Ascending aorta (tissue), 2 donors: ENCODE data around the gene TTC3. TPM values are rescaled to one million over a fixed set of nuclear protein-coding genes. Genes with fewer than 3 reads are reported as not detected.

Source experiments
- DNase-seq, 2 donors: peaks; one replicate each; pipeline ENCODE4 v3.0.0-alpha.2; 2019; ENCODE audit warnings: low spot score in 2 of 2
- H3K27ac ChIP-seq, 2 donors: fragments of 200-600 bp; sonication (generic); one replicate each; pipeline ENCODE4 v1.5.1; 2016 to 2017; ENCODE audit warnings: mild to moderate bottlenecking in 1 of 2
- H3K27me3 ChIP-seq: fragments of 200-600 bp; sonication (generic); one replicate; pipeline ENCODE4 v1.5.1; 2017
- H3K36me3 ChIP-seq, 2 donors: fragments of 200-600 bp; sonication (generic); one replicate each; pipeline ENCODE4 v1.5.1; 2016
- H3K4me1 ChIP-seq, 2 donors: fragments of 200-600 bp; sonication (generic); one replicate each; pipeline ENCODE4 v1.5.1; 2016 to 2017; ENCODE audit warnings: mild to moderate bottlenecking in 1 of 2
- H3K4me3 ChIP-seq, 2 donors: fragments of 200-600 bp; sonication (generic); one replicate each; pipeline ENCODE4 v1.5.1; 2016 to 2017; ENCODE audit warnings: mild to moderate bottlenecking in 1 of 2
- H3K9me3 ChIP-seq, 2 donors: fragments of 200-600 bp; sonication (generic); one replicate each; pipeline ENCODE4 v1.5.1; 2016
- intact Hi-C: fragments of 100-400 bp; cut with DNase I; formaldehyde crosslinking; loops from one replicate; pipeline ENCODE4 v1.15.1; 2023
- total RNA-seq: library from RNA; depleted of rRNA; stranded (reverse); fragments of >200 nt; gene quantifications from one replicate; pipeline ENCODE4 v1.1.0, GENCODE V29; 2016
- TF ChIP-seq, protein P1 (sequence below), 3 experiments: fragments of 200-600 bp in 2 of 3; fragments of 450-650 bp in 1 of 3; sonication (generic) in 2 of 3; IDR thresholded peaks; one replicate each; pipeline ENCODE4 v1.5.1; 2016 to 2019; ENCODE audit warnings: antibody characterized with exemption in 3 of 3, mild to moderate bottlenecking in 1 of 3, moderate library complexity in 1 of 3

The TTC3 gene
- total RNA-seq, 1 donor from 2014 or later, result 70.7 TPM

DNA sequence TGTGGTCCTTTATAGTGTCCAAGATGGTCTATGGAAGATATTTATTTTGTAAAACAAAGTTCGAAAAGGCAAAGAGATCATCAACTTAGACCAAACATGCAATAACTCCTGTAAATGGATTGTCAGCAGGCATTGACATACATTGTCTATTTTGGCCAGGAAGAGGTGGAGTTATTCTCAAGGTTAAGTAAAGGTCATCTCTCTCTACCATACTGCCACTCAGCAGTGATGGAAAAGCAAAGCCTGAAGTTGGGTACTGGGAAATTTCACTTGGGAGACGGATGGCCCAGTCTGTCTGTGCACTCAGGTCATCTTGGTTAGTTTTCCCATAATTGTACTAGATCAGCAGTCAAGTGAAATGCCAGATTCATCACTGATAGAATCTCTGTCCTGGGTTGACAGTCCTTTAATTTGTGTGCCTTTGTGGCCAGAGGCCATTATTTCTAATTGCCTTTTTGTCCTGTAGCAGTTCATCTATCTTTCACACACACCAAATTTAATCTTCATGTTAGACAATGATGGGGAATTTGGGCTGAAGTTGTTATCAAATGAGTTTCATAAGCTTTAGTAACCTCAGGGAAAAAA lies 17.7 kb upstream of the TTC3 start:
- intact Hi-C loops, result no loop called here

DNA sequence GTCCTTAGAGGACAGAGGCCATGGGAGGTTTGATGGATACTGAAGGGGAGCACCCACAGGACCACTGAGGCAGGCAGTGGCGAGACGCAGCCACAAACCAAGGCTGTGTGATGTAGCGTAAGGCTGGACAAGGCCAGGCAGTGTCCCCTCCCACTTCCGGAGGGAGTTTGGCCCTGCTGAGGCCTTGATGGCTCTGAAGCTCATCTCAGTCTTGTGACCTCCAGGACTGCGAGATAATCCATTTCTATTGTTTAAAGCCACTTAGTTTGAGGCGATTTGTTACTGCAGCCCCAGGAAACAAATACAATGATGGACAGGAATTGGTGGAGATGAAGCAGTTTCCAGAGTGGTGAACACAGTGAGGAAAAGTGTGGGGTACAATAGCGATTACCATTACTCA lies 15.4 kb upstream of the TTC3 start:
- TF ChIP-seq, protein P1, sequence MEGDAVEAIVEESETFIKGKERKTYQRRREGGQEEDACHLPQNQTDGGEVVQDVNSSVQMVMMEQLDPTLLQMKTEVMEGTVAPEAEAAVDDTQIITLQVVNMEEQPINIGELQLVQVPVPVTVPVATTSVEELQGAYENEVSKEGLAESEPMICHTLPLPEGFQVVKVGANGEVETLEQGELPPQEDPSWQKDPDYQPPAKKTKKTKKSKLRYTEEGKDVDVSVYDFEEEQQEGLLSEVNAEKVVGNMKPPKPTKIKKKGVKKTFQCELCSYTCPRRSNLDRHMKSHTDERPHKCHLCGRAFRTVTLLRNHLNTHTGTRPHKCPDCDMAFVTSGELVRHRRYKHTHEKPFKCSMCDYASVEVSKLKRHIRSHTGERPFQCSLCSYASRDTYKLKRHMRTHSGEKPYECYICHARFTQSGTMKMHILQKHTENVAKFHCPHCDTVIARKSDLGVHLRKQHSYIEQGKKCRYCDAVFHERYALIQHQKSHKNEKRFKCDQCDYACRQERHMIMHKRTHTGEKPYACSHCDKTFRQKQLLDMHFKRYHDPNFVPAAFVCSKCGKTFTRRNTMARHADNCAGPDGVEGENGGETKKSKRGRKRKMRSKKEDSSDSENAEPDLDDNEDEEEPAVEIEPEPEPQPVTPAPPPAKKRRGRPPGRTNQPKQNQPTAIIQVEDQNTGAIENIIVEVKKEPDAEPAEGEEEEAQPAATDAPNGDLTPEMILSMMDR (IDR thresholded peaks at IDR 0.05), result no peak
- no peaks in the 10 kb centered on the region for H3K9me3 ChIP-seq
- H3K36me3 ChIP-seq, result no peaks in the 10 kb centered on the region
- intact Hi-C loops, result no loop called here
- H3K27ac ChIP-seq, result no peak overlapping the region
- DNase-seq, result no peak
- no peaks in the 10 kb centered on the region for H3K4me1 ChIP-seq
- H3K4me3 ChIP-seq, result no peak overlapping the region
- H3K27me3 ChIP-seq, result no peaks in the 10 kb centered on the region

More for the DNA sequence above, 17.7 kb upstream of the TTC3 start:
- TF ChIP-seq, protein P1 (IDR thresholded peaks at IDR 0.05), result no peak
- DNase-seq, result no peak
- Histone ChIP-seq H3K9me3 (no peaks in the 10 kb centered on the region), H3K27ac (no peak overlapping the region), H3K27me3 (no peaks in the 10 kb centered on the region), H3K4me1 (no peaks in the 10 kb centered on the region), H3K36me3 (no peaks in the 10 kb centered on the region), H3K4me3 (no peak overlapping the region)

DNA sequence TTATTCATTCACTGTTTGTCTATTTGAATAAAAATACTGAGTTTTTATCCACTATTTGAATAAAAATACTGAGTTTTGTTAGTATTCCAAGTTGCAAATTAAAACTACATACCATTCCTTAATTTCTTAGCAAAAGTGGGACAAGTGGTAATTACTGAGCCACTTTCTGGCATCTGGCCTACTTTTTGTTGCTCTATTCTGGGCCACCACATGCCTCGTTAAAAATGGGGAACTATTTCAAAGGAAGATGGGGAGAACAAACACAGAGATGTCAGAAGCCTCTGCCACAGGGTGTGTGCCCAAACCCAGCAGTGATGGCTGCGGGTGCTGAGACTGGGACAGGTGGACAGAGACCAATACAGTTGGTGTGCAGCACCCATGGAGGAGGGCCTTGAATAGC lies 14.8 kb upstream of the TTC3 start:
- intact Hi-C loops, result no loop called here
- no peak for DNase-seq

DNA sequence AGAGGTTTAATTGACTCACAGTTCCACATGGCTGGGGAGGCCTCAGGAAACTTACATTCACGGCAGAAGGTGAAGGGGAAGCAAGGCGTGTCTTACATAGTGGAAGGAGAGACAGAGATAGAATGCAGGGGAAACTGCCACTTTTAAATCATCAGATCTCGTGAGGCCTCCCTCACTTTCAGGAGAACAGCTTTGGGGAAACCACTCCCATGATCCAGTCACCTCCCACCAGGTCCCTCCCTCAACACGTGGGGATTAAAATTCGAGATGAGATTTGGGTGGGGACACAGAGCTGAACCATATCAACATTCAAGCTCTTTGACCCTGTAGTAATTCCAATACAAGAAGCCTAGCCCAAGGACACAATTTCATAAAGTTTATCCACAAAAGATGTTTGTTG lies 13.9 kb upstream of the TTC3 start:
- Histone ChIP-seq H3K9me3 (no peaks in the 10 kb centered on the region), H3K27ac (no peak overlapping the region), H3K4me1 (no peaks in the 10 kb centered on the region), H3K36me3 (no peaks in the 10 kb centered on the region), H3K27me3 (no peaks in the 10 kb centered on the region), H3K4me3 (no peak overlapping the region)
- TF ChIP-seq, protein P1 (IDR thresholded peaks at IDR 0.05), result no peak
- no peak for DNase-seq
- intact Hi-C loops, result no loop called here

More for the DNA sequence above, 14.8 kb upstream of the TTC3 start:
- Histone ChIP-seq H3K9me3 (no peaks in the 10 kb centered on the region), H3K4me1 (no peaks in the 10 kb centered on the region), H3K27me3 (no peaks in the 10 kb centered on the region), H3K27ac (no peak overlapping the region), H3K4me3 (no peak overlapping the region), H3K36me3 (no peaks in the 10 kb centered on the region)
- TF ChIP-seq, protein P1 (IDR thresholded peaks at IDR 0.05), result no peak

DNA sequence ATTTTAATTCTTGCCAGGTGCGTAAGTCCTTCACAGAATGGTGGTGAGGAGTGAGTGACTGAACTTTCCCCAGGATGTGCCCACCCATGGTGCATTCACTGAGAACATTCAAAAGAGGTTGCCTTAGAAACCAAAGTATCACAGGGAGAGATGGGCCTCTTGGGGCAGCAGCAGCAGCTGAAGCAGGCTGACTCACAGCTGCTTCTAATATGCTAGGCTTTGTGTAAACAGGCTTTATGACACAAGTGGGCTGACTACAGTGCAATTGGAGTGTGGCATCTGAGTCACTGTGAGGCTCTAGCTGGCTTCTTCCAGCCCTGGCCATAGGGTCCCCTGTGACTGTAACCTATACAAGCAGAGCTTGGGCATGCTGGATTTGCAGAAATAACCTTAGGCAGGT lies 12.8 kb upstream of the TTC3 start:
- H3K4me1 ChIP-seq, result no peaks in the 10 kb centered on the region
- DNase-seq, result peak in 1 of 2 donors; percentile 74
- H3K27ac ChIP-seq, result no peak overlapping the region
- no peaks in the 10 kb centered on the region for H3K9me3 ChIP-seq
- TF ChIP-seq, protein P1 (IDR thresholded peaks at IDR 0.05), result no peak
- H3K4me3 ChIP-seq, result no peak overlapping the region
- no peaks in the 10 kb centered on the region for H3K27me3 ChIP-seq
- intact Hi-C loops, result no loop called here
- H3K36me3 ChIP-seq, result peaks cover 0 to 7% of the 10 kb centered on the region in 2 donors
